HG02623 (cell line): ENCODE results near the gene VAMP1.
A peak's percentile ranks its signal among the peaks of the same experiment; 100 is the strongest.
"Not testable (repeated sequence)": the region's sequence is repeated elsewhere in the genome, so short reads cannot be mapped to it uniquely, and the experiment has no call there.

Experiments
- ATAC-seq: cut with Tn5 transposase; IDR thresholded peaks from one replicate; pipeline ENCODE4 v1.9.1; 2021; ENCODE audit warnings: moderate library complexity; ENCODE audit not compliant: unreplicated experiment

The VAMP1 gene

GRCh38 chr12:6470375-6471163 is at the start of gene VAMP1:
VAMP1 (minus strand) TSS chr12:6470677; CDS start chr12:6470531, 146 bp downstream.
- peak; percentile 84 for ATAC-seq

GRCh38 chr12:6520186-6520585 is 49.7 kb upstream of the VAMP1 start:
- ATAC-seq: no peak

- no peak for ATAC-seq
Observed at GRCh38 chr12:6508087-6508486, 37.6 kb upstream of the VAMP1 start.

GRCh38 chr12:6507102-6507998 is 36.9 kb upstream of the VAMP1 start:
- ATAC-seq: no peak

- ATAC-seq: no peak
Observed at GRCh38 chr12:6500466-6500865, 30.0 kb upstream of the VAMP1 start.

GRCh38 chr12:6497291-6497690 is 26.8 kb upstream of the VAMP1 start:
- ATAC-seq: not testable (repeated sequence)

- no peak for ATAC-seq
Observed at GRCh38 chr12:6494968-6495367, 24.5 kb upstream of the VAMP1 start.

GRCh38 chr12:6494258-6494743 is 23.8 kb upstream of the VAMP1 start:
- peak; percentile 21 for ATAC-seq

GRCh38 chr12:6493497-6494257 is 23.2 kb upstream of the VAMP1 start, which contains the start of gene NCAPD2:
NCAPD2 (plus strand) TSS chr12:6494102; CDS start chr12:6495099, 997 bp downstream.
- ATAC-seq: peak; percentile 80

- peak; percentile 64 for ATAC-seq
Observed at GRCh38 chr12:6492838-6493496, 22.5 kb upstream of the VAMP1 start, which contains the start of gene MRPL51. MRPL51 (minus strand) TSS chr12:6493262; CDS start chr12:6493136, 126 bp downstream.

- ATAC-seq: not testable (repeated sequence)
Observed at GRCh38 chr12:6490673-6491072, 20.2 kb upstream of the VAMP1 start.

GRCh38 chr12:6489449-6489848 is 19.0 kb upstream of the VAMP1 start:
- ATAC-seq: no peak

- no peak for ATAC-seq
Observed at GRCh38 chr12:6488240-6488639, 17.8 kb upstream of the VAMP1 start.

- ATAC-seq: no peak
Observed at GRCh38 chr12:6478416-6478815, 7.9 kb upstream of the VAMP1 start.

- ATAC-seq: not testable (repeated sequence)
Observed at GRCh38 chr12:6477601-6478377, 7.3 kb upstream of the VAMP1 start.

- no peak for ATAC-seq
Observed at GRCh38 chr12:6476489-6476888, 6.0 kb upstream of the VAMP1 start.

- ATAC-seq: not testable (repeated sequence)
Observed at GRCh38 chr12:6475233-6475975, 4.9 kb upstream of the VAMP1 start.

GRCh38 chr12:6472491-6472890 is 2.0 kb upstream of the VAMP1 start:
- no peak for ATAC-seq

- ATAC-seq: no peak
Observed at GRCh38 chr12:6471989-6472360, 1.5 kb upstream of the VAMP1 start.
